KMS-11 (cell line): ENCODE data around the gene LONP2.
"Not testable (repeated sequence)": the region's sequence is repeated elsewhere in the genome, so short reads cannot be mapped to it uniquely, and the experiment has no call there.

Source experiments
- H2AFZ ChIP-seq: fragments of 200-600 bp; sonication (generic); 2 replicates; pipeline ENCODE4 v1.6.1; 2016; ENCODE audit warnings: antibody characterized with exemption, mixed run types, low read depth
- H3K27ac ChIP-seq: fragments of 200-600 bp; sonication (generic); 2 replicates; pipeline ENCODE4 v1.6.1; 2016; ENCODE audit warnings: mild to moderate bottlenecking, mixed run types
- H3K27me3 ChIP-seq: fragments of 200-600 bp; sonication (generic); 2 replicates; pipeline ENCODE4 v1.6.1; 2017; ENCODE audit warnings: mild to moderate bottlenecking, low read depth, mixed run types, moderate library complexity; ENCODE audit not compliant: insufficient read depth
- H3K36me3 ChIP-seq: fragments of 200-600 bp; sonication (generic); 2 replicates; pipeline ENCODE4 v1.6.1; 2017; ENCODE audit warnings: mild to moderate bottlenecking, mixed run types; ENCODE audit not compliant: insufficient read depth
- H3K4me1 ChIP-seq: fragments of 200-600 bp; sonication (generic); 2 replicates; pipeline ENCODE4 v1.6.1; 2016; ENCODE audit warnings: mild to moderate bottlenecking, low read depth, mixed run types; ENCODE audit not compliant: poor library complexity, severe bottlenecking
- H3K4me2 ChIP-seq: fragments of 200-600 bp; sonication (generic); 2 replicates; pipeline ENCODE4 v1.7.0; 2016; ENCODE audit warnings: mild to moderate bottlenecking, mixed run types
- H3K4me3 ChIP-seq: fragments of 200-600 bp; sonication (generic); IDR thresholded peaks from 2 replicates; pipeline ENCODE4 v1.6.1; 2017; ENCODE audit warnings: low read depth, low read length, mixed read lengths; ENCODE audit not compliant: insufficient read depth
- H3K79me2 ChIP-seq: fragments of 200-600 bp; sonication (generic); 2 replicates; pipeline ENCODE4 v1.6.1; 2016; ENCODE audit warnings: low read depth, mixed run types; ENCODE audit not compliant: insufficient read depth
- H3K9ac ChIP-seq: fragments of 200-600 bp; sonication (generic); 2 replicates; pipeline ENCODE4 v1.6.1; 2016; ENCODE audit warnings: mild to moderate bottlenecking, mixed run types
- H4K20me1 ChIP-seq: fragments of 200-600 bp; sonication (generic); 2 replicates; pipeline ENCODE4 v1.6.1; 2016; ENCODE audit warnings: mild to moderate bottlenecking, mixed run types; ENCODE audit not compliant: insufficient read depth
- CTCF ChIP-seq: fragments of 200-600 bp; sonication (generic); conservative IDR thresholded peaks from 2 replicates; pipeline ENCODE4 v1.6.1; 2017; ENCODE audit warnings: low read depth, mild to moderate bottlenecking, antibody characterized with exemption, low read length, moderate library complexity, mixed read lengths

Gene LONP2

GRCh38 chr16:48310908-48311641 lies 67.0 kb downstream of the LONP2 start:
- no peak overlapping the region for H3K4me3 ChIP-seq
- no peak for TF ChIP-seq CTCF
- H3K4me1 ChIP-seq: peaks cover 17% of the 10 kb centered on the region
- peaks cover 6% of the 10 kb centered on the region; the same call in 1 of the 2 replicates for H4K20me1 ChIP-seq
- H3K27ac ChIP-seq: no peak overlapping the region
- no peaks in the 10 kb centered on the region for H3K27me3 ChIP-seq
- no peaks in the 10 kb centered on the region for H3K36me3 ChIP-seq
- H3K79me2 ChIP-seq: no peaks in the 10 kb centered on the region
- H3K4me2 ChIP-seq: no peak overlapping the region
- H3K9ac ChIP-seq: no peak overlapping the region
- H2AFZ ChIP-seq: no peak overlapping the region

- peaks cover 42% of the 10 kb centered on the region for H3K4me1 ChIP-seq
- not testable (repeated sequence) for H3K4me3 ChIP-seq, H3K9ac ChIP-seq, H3K27me3 ChIP-seq, H3K27ac ChIP-seq, H3K4me2 ChIP-seq, H4K20me1 ChIP-seq, H3K79me2 ChIP-seq, H2AFZ ChIP-seq, H3K36me3 ChIP-seq
Observed at GRCh38 chr16:48313905-48314304, 69.8 kb downstream of the LONP2 start.

- peaks cover 6% of the 10 kb centered on the region; the same call in 1 of the 2 replicates for H4K20me1 ChIP-seq
- H3K4me2 ChIP-seq: peak overlapping the region; percentile 43; the same call in 1 of the 2 replicates
- H3K27ac ChIP-seq: no peak overlapping the region
- H3K27me3 ChIP-seq: no peaks in the 10 kb centered on the region
- TF ChIP-seq CTCF: no peak
- H3K79me2 ChIP-seq: no peaks in the 10 kb centered on the region
- no peaks in the 10 kb centered on the region for H3K36me3 ChIP-seq
- no peak overlapping the region for H3K4me3 ChIP-seq
- peaks cover 51% of the 10 kb centered on the region for H3K4me1 ChIP-seq
- no peak overlapping the region for H3K9ac ChIP-seq
- H2AFZ ChIP-seq: no peak overlapping the region
Observed at GRCh38 chr16:48317026-48317425, 72.9 kb downstream of the LONP2 start.

GRCh38 chr16:48317614-48318315 lies 73.7 kb downstream of the LONP2 start:
- H3K36me3 ChIP-seq: no peaks in the 10 kb centered on the region
- no peaks in the 10 kb centered on the region for H3K79me2 ChIP-seq
- no peaks in the 10 kb centered on the region for H3K27me3 ChIP-seq
- no peak overlapping the region for H3K4me3 ChIP-seq
- H2AFZ ChIP-seq: no peak overlapping the region
- peak overlapping the region; percentile 43 for H3K4me2 ChIP-seq
- H4K20me1 ChIP-seq: peaks cover 6% of the 10 kb centered on the region; the same call in 1 of the 2 replicates
- H3K4me1 ChIP-seq: peaks cover 51% of the 10 kb centered on the region
- H3K27ac ChIP-seq: peak overlapping the region; percentile 57
- TF ChIP-seq CTCF: no peak
- no peak overlapping the region for H3K9ac ChIP-seq

- peaks cover 6% of the 10 kb centered on the region; the same call in 1 of the 2 replicates for H4K20me1 ChIP-seq
- peak overlapping the region; percentile 43 for H3K4me2 ChIP-seq
- H3K27me3 ChIP-seq: no peaks in the 10 kb centered on the region
- H3K4me1 ChIP-seq: peaks cover 57% of the 10 kb centered on the region
- no peak overlapping the region for H2AFZ ChIP-seq
- no peaks in the 10 kb centered on the region for H3K36me3 ChIP-seq
- H3K79me2 ChIP-seq: no peaks in the 10 kb centered on the region
- H3K9ac ChIP-seq: no peak overlapping the region
- H3K27ac ChIP-seq: peak overlapping the region; percentile 57
- no peak for TF ChIP-seq CTCF
- no peak overlapping the region for H3K4me3 ChIP-seq
Observed at GRCh38 chr16:48318630-48319029, 74.5 kb downstream of the LONP2 start.
